ENCODE data around the gene PRRT3. TPM values are rescaled to one million over a fixed set of nuclear protein-coding genes. Genes with fewer than 3 reads are reported as not detected.

The PRRT3 gene
- total RNA-seq, 1 experiment from 2014 or later = 9.2 TPM

DNA sequence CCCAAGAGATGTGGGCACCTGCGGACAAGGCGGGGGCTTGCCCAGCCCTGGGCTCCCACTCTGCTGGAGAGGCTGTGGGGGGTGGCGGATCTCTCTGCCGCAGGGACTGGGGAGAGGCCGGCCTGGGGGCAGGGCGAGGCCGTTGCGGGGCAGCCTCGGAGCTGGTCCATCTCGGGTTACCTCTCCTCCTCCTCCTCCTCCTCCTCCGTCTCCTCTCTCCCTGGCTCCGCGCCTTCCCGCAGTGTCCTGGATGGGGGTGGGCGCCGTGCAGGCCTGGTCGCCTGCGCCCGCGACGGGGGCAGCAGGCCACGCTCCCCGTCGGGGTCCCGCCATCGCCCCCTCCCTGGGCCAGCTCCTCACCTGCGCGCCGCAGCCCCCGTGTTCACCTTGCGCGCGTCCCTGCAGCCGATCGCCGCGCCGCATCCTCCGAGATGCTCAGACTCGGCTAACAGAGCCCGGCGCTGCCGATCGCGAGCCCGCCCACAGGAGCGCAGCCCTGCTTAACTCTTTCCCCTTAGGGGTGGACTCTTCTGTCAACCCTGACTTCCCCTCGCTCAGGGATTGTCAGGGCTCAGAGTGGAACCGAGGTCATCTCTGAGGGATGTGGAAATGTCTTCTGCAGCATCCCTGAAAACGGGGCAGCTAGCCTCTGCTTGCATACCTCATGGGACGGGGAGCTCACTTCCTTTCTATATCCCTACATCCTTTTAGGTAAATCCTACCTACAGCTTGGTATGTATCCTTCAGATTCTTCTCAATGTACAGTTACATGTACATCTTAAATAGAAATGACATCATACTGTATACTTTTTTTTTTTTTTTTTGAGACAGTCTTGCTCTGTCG lies at the start of gene PRRT3 (continued):
- no peak for TF ChIP-seq ELF4 (CRISPR knock-in tag; IDR thresholded peaks at IDR 0.05; ENCODE audit: low read depth)
- 0 out of 2 replicates have a peak, but pooled peaks have one; percentile 63 for TF ChIP-seq JUN (CRISPR knock-in tag; IDR thresholded peaks at IDR 0.05)
- no peak for TF ChIP-seq FOXJ3 (CRISPR knock-in tag; IDR thresholded peaks at IDR 0.05; ENCODE audit: borderline replicate concordance)
- no peak for TF ChIP-seq CREM (CRISPR knock-in tag; IDR thresholded peaks at IDR 0.05)
- TF ChIP-seq OVOL2 (CRISPR knock-in tag; IDR thresholded peaks at IDR 0.05; ENCODE audit: borderline replicate concordance) = no peak
- TF ChIP-seq SMAD4 (CRISPR knock-in tag; IDR thresholded peaks at IDR 0.05) = peak; percentile 65; the same call in 1 of the 2 replicates
- TF ChIP-seq JAZF1 (CRISPR knock-in tag; IDR thresholded peaks at IDR 0.05) = no peak
- TF ChIP-seq, protein P1, sequence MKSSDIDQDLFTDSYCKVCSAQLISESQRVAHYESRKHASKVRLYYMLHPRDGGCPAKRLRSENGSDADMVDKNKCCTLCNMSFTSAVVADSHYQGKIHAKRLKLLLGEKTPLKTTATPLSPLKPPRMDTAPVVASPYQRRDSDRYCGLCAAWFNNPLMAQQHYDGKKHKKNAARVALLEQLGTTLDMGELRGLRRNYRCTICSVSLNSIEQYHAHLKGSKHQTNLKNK (CRISPR knock-in tag; IDR thresholded peaks at IDR 0.05) = no peak
- 0 out of 2 replicates have a peak, but pooled peaks have one; percentile 16 for TF ChIP-seq NFYB (CRISPR knock-in tag; conservative IDR thresholded peaks at IDR 0.05; ENCODE audit: low read depth)
- TF ChIP-seq, protein P2, sequence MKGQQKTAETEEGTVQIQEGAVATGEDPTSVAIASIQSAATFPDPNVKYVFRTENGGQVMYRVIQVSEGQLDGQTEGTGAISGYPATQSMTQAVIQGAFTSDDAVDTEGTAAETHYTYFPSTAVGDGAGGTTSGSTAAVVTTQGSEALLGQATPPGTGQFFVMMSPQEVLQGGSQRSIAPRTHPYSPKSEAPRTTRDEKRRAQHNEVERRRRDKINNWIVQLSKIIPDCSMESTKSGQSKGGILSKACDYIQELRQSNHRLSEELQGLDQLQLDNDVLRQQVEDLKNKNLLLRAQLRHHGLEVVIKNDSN (CRISPR knock-in tag; IDR thresholded peaks at IDR 0.05) = no peak; the same call in 1 of the 2 replicates
- peak; percentile 100 for TF ChIP-seq GTF2I (CRISPR knock-in tag; conservative IDR thresholded peaks at IDR 0.05)
- no peak for TF ChIP-seq RORB (CRISPR knock-in tag; IDR thresholded peaks at IDR 0.05)
- TF ChIP-seq, protein P3, sequence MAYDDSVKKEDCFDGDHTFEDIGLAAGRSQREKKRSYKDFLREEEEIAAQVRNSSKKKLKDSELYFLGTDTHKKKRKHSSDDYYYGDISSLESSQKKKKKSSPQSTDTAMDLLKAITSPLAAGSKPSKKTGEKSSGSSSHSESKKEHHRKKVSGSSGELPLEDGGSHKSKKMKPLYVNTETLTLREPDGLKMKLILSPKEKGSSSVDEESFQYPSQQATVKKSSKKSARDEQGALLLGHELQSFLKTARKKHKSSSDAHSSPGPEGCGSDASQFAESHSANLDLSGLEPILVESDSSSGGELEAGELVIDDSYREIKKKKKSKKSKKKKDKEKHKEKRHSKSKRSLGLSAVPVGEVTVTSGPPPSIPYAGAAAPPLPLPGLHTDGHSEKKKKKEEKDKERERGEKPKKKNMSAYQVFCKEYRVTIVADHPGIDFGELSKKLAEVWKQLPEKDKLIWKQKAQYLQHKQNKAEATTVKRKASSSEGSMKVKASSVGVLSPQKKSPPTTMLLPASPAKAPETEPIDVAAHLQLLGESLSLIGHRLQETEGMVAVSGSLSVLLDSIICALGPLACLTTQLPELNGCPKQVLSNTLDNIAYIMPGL (CRISPR knock-in tag; IDR thresholded peaks at IDR 0.05) = peak; percentile 55; the same call in 1 of the 2 replicates
- no peak for TF ChIP-seq GABPB1 (CRISPR knock-in tag; IDR thresholded peaks at IDR 0.05)
- TF ChIP-seq, protein P4, sequence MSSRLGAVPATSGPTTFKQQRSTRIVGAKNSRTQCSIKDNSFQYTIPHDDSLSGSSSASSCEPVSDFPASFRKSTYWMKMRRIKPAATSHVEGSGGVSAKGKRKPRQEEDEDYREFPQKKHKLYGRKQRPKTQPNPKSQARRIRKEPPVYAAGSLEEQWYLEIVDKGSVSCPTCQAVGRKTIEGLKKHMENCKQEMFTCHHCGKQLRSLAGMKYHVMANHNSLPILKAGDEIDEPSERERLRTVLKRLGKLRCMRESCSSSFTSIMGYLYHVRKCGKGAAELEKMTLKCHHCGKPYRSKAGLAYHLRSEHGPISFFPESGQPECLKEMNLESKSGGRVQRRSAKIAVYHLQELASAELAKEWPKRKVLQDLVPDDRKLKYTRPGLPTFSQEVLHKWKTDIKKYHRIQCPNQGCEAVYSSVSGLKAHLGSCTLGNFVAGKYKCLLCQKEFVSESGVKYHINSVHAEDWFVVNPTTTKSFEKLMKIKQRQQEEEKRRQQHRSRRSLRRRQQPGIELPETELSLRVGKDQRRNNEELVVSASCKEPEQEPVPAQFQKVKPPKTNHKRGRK (CRISPR knock-in tag; IDR thresholded peaks at IDR 0.05; ENCODE audit: borderline replicate concordance) = no peak
- no peak for TF ChIP-seq SMAD3 (CRISPR knock-in tag; IDR thresholded peaks at IDR 0.05; ENCODE audit: borderline replicate concordance)
- no peak; the same call in 1 of the 2 replicates for TF ChIP-seq ETV6 (CRISPR knock-in tag; IDR thresholded peaks at IDR 0.05)
- no peak for TF ChIP-seq ZNF138 (CRISPR knock-in tag; conservative IDR thresholded peaks at IDR 0.05)
- TF ChIP-seq, protein P5, sequence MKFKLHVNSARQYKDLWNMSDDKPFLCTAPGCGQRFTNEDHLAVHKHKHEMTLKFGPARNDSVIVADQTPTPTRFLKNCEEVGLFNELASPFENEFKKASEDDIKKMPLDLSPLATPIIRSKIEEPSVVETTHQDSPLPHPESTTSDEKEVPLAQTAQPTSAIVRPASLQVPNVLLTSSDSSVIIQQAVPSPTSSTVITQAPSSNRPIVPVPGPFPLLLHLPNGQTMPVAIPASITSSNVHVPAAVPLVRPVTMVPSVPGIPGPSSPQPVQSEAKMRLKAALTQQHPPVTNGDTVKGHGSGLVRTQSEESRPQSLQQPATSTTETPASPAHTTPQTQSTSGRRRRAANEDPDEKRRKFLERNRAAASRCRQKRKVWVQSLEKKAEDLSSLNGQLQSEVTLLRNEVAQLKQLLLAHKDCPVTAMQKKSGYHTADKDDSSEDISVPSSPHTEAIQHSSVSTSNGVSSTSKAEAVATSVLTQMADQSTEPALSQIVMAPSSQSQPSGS (CRISPR knock-in tag; IDR thresholded peaks at IDR 0.05; ENCODE audit: borderline replicate concordance, low read depth) = no peak
- TF ChIP-seq, protein P6, sequence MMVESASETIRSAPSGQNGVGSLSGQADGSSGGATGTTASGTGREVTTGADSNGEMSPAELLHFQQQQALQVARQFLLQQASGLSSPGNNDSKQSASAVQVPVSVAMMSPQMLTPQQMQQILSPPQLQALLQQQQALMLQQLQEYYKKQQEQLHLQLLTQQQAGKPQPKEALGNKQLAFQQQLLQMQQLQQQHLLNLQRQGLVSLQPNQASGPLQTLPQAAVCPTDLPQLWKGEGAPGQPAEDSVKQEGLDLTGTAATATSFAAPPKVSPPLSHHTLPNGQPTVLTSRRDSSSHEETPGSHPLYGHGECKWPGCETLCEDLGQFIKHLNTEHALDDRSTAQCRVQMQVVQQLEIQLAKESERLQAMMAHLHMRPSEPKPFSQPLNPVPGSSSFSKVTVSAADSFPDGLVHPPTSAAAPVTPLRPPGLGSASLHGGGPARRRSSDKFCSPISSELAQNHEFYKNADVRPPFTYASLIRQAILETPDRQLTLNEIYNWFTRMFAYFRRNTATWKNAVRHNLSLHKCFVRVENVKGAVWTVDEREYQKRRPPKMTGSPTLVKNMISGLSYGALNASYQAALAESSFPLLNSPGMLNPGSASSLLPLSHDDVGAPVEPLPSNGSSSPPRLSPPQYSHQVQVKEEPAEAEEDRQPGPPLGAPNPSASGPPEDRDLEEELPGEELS (CRISPR knock-in tag; IDR thresholded peaks at IDR 0.05) = peak; percentile 41; the same call in 1 of the 2 replicates
- no peak; the same call in 1 of the 2 replicates for TF ChIP-seq CREB1 (CRISPR knock-in tag; IDR thresholded peaks at IDR 0.05)
- TF ChIP-seq, protein P7, sequence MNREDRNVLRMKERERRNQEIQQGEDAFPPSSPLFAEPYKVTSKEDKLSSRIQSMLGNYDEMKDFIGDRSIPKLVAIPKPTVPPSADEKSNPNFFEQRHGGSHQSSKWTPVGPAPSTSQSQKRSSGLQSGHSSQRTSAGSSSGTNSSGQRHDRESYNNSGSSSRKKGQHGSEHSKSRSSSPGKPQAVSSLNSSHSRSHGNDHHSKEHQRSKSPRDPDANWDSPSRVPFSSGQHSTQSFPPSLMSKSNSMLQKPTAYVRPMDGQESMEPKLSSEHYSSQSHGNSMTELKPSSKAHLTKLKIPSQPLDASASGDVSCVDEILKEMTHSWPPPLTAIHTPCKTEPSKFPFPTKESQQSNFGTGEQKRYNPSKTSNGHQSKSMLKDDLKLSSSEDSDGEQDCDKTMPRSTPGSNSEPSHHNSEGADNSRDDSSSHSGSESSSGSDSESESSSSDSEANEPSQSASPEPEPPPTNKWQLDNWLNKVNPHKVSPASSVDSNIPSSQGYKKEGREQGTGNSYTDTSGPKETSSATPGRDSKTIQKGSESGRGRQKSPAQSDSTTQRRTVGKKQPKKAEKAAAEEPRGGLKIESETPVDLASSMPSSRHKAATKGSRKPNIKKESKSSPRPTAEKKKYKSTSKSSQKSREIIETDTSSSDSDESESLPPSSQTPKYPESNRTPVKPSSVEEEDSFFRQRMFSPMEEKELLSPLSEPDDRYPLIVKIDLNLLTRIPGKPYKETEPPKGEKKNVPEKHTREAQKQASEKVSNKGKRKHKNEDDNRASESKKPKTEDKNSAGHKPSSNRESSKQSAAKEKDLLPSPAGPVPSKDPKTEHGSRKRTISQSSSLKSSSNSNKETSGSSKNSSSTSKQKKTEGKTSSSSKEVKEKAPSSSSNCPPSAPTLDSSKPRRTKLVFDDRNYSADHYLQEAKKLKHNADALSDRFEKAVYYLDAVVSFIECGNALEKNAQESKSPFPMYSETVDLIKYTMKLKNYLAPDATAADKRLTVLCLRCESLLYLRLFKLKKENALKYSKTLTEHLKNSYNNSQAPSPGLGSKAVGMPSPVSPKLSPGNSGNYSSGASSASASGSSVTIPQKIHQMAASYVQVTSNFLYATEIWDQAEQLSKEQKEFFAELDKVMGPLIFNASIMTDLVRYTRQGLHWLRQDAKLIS (CRISPR knock-in tag; IDR thresholded peaks at IDR 0.05; ENCODE audit: borderline replicate concordance) = 0 out of 2 replicates have a peak, but pooled peaks have one; percentile 21
- TF ChIP-seq NR2C2 (CRISPR knock-in tag; IDR thresholded peaks at IDR 0.05) = no peak
- TF ChIP-seq, protein P8, sequence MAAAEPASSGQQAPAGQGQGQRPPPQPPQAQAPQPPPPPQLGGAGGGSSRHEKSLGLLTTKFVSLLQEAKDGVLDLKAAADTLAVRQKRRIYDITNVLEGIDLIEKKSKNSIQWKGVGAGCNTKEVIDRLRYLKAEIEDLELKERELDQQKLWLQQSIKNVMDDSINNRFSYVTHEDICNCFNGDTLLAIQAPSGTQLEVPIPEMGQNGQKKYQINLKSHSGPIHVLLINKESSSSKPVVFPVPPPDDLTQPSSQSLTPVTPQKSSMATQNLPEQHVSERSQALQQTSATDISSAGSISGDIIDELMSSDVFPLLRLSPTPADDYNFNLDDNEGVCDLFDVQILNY (CRISPR knock-in tag; IDR thresholded peaks at IDR 0.05) = 0 out of 2 replicates have a peak, but pooled peaks have one; percentile 47
- TF ChIP-seq NR3C1 (CRISPR knock-in tag; conservative IDR thresholded peaks at IDR 0.05; ENCODE audit: low read depth) = no peak
- TF ChIP-seq ZNF219 (CRISPR knock-in tag; IDR thresholded peaks at IDR 0.05; ENCODE audit: borderline replicate concordance) = 0 out of 2 replicates have a peak, but pooled peaks have one; percentile 63

Data from WTC11 (cell line).